GM10248 (cell line): ENCODE results near the gene GPR141.

Experiments used
- CTCF ChIA-PET: fragments of 300-600 bp; sonication (Branson Sonifier 250); formaldehyde crosslinking; extraction: SDS; loops from one replicate; lab custom pipeline; 2021; ENCODE audit warnings: antibody characterized with exemption; lab: Yijun Ruan, JAX
- POLR2A ChIA-PET: fragments of 350-650 bp; sonication (Branson Sonifier 250); formaldehyde crosslinking; extraction: SDS; loops from one replicate; lab custom pipeline; 2020; ENCODE audit warnings: antibody characterized with exemption; lab: Yijun Ruan, JAX
- DNase-seq: peaks from one replicate; pipeline ENCODE4 v3.0.0; 2012; ENCODE audit errors: extremely low spot score
- CTCF ChIP-seq: IDR thresholded peaks from 2 replicates; pipeline ENCODE4 v1.5.1; 2012; ENCODE audit warnings: mild to moderate bottlenecking, low read depth; ENCODE audit errors: extremely low read depth, missing control alignments, control extremely low read depth

The GPR141 gene

GRCh38 chr7:37683246-37684120 lies at the start of gene GPR141:
GPR141 (plus strand) TSS chr7:37683766; CDS start chr7:37740394, 56,628 bp downstream.
- POLR2A ChIA-PET: no interaction called here
- CTCF ChIA-PET: interaction anchor here (1.1 to 1.4 kb wide), 6 partner anchors 11 to 151 kb away, joined by 3 to 6 read pairs (median 4); no protein-coding TSS in a partner anchor
- DNase-seq: peak; percentile 44
- TF ChIP-seq CTCF: no peak

GRCh38 chr7:37635346-37635745 lies 48.2 kb upstream of the GPR141 start:
- no peak for DNase-seq
- TF ChIP-seq CTCF: no peak
- ChIA-PET POLR2A (no interaction called here), CTCF (interaction anchor here (1.5 kb wide), 1 partner anchor 10 kb away, joined by 5 read pairs; no protein-coding TSS in a partner anchor)

GRCh38 chr7:37642028-37642540 lies 41.5 kb upstream of the GPR141 start:
- DNase-seq: no peak
- no peak for TF ChIP-seq CTCF
- CTCF ChIA-PET: no interaction called here
- POLR2A ChIA-PET: no interaction called here

- no peak for DNase-seq
- ChIA-PET CTCF (interaction anchor here (1.2 kb wide), 1 partner anchor 40 kb away, joined by 3 read pairs; no protein-coding TSS in a partner anchor), POLR2A (no interaction called here)
- no peak for TF ChIP-seq CTCF
Observed at GRCh38 chr7:37643876-37644275, 39.7 kb upstream of the GPR141 start.

- no peak for DNase-seq
- CTCF ChIA-PET: no interaction called here
- POLR2A ChIA-PET: no interaction called here
- no peak for TF ChIP-seq CTCF
Observed at GRCh38 chr7:37645282-37646050, 38.1 kb upstream of the GPR141 start.

GRCh38 chr7:37656913-37657530 lies 26.5 kb upstream of the GPR141 start:
- CTCF ChIA-PET: no interaction called here
- POLR2A ChIA-PET: no interaction called here
- no peak for TF ChIP-seq CTCF
- DNase-seq: no peak
